ENCODE measurements around the gene NOL6.
A peak's percentile ranks its signal among the peaks of the same experiment; 100 is the strongest.
"Not testable (repeated sequence)": the region's sequence is repeated elsewhere in the genome, so short reads cannot be mapped to it uniquely, and the experiment has no call there.

NOL6 gene

GRCh38 chr9:33435821-33436277, 37.9 kb downstream of the NOL6 start:
- DNase-seq (ENCODE audit: low read depth), result no peak

GRCh38 chr9:33434317-33435105, 39.2 kb downstream of the NOL6 start:
- DNase-seq (ENCODE audit: low read depth), result no peak

- no peak for DNase-seq (ENCODE audit: low read depth)
Observed at GRCh38 chr9:33433871-33434270, 39.9 kb downstream of the NOL6 start.

DNA sequence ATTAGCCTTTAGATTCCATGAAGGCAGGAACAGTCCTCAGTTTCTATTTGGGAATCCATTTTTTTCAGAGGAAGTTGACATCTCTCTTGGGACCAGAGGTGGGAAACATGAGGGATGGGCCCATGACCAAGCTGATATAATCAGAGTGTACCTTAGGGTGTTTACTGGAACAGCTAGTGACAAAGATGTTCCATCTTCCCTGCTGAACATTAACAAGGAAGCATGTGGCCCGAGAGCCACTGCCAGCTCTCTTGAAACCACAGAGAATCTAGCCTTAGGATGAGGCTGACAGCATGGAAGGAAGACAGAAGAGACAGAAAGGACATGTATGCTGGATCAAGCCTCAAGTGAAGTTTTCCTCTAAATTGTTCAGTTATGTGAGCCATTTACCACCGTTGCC, 42.3 kb downstream of the NOL6 start:
- DNase-seq (ENCODE audit: low read depth), result no peak

- no peak for DNase-seq (ENCODE audit: low read depth)
Observed at GRCh38 chr9:33430942-33431341, 42.8 kb downstream of the NOL6 start.

DNA sequence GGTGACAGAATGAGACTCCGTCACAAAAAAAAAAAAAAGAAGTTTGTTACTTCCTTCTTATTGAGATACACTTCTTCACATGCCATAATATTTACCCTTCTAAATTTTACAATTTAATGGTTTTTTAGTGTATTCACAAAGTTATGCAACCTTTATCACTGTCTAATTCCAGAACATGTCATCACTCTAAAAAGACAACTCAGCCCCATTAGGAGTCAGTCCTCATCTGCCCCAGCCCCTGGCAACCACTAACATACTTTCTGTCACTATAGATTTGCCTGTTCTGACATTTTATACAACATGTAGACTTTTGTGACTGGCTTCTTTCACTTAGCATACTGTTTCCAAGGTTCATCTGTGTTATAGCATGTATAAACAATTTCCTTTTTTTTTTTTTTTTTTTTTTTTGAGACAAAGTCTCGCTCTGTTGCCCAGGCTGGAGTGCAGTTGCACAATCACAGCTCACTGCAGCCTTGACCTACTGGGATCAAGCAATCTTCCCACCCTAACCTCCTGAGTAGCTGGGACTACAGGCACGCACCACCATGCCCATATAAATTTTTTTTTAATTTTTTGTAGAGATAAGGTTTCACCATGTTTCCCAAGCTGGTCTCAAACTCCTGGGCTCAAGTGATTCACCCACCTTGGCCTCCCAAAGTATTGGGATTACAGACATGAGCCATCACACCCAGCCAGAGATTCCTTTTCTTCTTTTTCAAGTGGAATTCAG, 44.3 kb downstream of the NOL6 start:
- DNase-seq (ENCODE audit: low read depth), result no peak

GRCh38 chr9:33426843-33427293, 46.9 kb downstream of the NOL6 start:
- DNase-seq (ENCODE audit: low read depth), result no peak

DNA sequence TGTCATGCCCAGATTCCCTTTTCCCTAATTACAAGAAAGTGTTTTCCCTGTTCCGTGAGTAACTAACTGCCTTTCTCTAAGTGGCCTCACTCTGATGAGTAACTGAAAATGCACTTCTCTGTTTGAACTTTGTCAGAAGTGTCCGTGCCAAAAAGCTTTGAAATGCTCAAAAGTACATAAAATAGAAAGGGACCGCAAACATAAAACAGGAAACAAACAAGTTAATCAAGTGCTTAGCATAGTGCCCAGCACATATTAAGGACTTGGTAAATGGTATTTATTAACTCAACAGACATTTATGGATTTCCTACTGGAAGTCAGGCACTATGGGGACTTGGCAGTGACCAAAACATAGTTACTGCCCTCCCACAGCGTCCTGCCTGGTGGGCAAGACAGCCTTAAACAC, 48.6 kb downstream of the NOL6 start:
- no peak for DNase-seq (ENCODE audit: low read depth)

DNA sequence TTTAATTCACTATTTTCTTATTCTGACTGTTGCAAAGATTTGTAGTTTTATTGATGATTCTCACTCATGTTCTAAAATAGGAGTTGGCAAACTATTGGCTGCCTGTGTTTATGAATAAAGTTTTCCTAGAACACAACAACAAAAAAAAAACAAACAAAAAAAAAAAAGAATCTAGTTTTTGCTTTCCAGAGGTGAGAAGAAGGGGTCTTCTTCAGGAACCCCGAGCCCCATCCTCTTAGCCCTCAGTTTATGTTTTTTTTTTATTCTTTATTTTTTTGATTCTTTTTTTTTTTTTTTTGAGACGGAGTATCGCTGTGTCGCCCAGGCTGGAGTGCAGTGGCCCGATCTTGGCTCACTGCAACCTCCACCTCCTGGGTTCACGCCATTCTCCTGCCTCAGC, 49.2 kb downstream of the NOL6 start:
- DNase-seq (ENCODE audit: low read depth), result not testable (repeated sequence)

GRCh38 chr9:33424043-33424442, 49.7 kb downstream of the NOL6 start:
- not testable (repeated sequence) for DNase-seq (ENCODE audit: low read depth)

- DNase-seq (ENCODE audit: low read depth), result no peak
Observed at GRCh38 chr9:33419708-33420303, 53.9 kb downstream of the NOL6 start.

GRCh38 chr9:33418090-33418489, 55.6 kb downstream of the NOL6 start:
- DNase-seq (ENCODE audit: low read depth), result no peak

GRCh38 chr9:33416996-33417395, 56.7 kb downstream of the NOL6 start:
- DNase-seq (ENCODE audit: low read depth), result no peak

GRCh38 chr9:33415501-33416038, 58.2 kb downstream of the NOL6 start:
- peak; percentile 46 for DNase-seq (ENCODE audit: low read depth)

DNA sequence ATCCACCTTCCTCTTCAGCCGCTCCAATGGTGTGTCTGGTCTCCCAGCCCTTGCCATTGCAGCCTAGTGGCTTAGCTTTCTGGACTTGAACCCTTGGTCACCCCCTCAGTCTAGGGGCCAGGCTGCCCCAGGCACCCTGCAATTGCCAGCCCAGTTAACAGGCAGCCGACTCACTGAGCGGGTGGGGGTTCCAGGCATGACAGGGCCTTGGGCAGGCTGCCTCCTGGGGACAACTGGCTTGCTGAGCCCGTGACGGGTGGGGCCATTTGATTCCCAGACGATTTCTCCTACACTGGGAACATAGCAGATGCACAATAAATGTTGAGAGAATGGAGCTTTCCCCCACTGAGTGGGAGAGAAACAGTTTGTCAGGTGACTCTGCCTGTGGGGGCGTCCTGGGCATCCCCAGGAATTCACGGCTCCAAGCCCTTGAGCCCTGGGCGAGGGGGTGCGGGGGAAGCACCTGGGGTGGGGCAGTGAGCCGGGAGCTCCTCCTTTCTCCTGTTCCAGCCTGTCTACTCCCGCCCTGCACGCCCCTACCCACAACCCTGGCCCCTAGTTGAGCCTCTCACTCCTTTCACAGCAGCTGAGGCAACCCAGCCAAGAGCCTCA, 58.7 kb downstream of the NOL6 start:
- DNase-seq (ENCODE audit: low read depth), result no peak

DNA sequence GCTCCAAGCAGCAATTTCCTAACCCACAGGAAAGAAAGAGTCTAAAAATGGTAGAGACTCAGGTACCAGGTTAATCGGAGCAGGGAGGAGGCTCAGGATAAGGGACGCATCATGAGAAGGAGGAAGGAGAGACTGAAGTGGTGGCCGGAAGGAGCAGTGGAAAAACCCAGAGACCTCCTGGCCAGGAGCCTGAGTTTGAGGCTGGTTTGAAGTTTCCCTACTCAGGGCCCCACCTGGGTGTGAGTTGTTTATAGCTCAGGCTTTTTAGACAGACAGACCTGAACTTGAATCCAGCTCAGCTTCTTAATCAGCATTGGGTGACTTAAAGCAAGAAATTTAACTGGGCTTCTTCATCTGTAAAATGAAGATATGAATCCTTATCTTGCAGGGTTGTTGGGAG, 59.5 kb downstream of the NOL6 start:
- DNase-seq (ENCODE audit: low read depth), result no peak
